HepG2 (cell line): ENCODE results near the gene ANKRA2.

ENCODE experiments used
- CSRNP1 ChIP-seq: sonication (generic); formaldehyde crosslinking; IDR thresholded peaks from 2 replicates; pipeline ENCODE4 v1.8.1; 2023; ENCODE audit warnings: mild to moderate bottlenecking, missing genetic modification reagents
- CTCF ChIP-seq: sonication (generic); formaldehyde crosslinking; IDR thresholded peaks from 2 replicates; pipeline ENCODE4 v1.5.0; 2020; ENCODE audit warnings: mild to moderate bottlenecking, missing genetic modification reagents, moderate library complexity
- EP300 ChIP-seq, 3 experiments: sonication (generic) in 1 of 3; formaldehyde crosslinking in 1 of 3; IDR thresholded peaks; 2 replicates each; pipeline versions ENCODE4 v1.5.1 to v1.6.1; 2011 to 2020; ENCODE audit warnings: low read depth in 2 of 3, low read length in 2 of 3, borderline replicate concordance in 1 of 3, improper control_type of control experiment in 1 of 3, mild to moderate bottlenecking in 1 of 3, missing genetic modification reagents in 1 of 3, moderate library complexity in 1 of 3
- FOXO1 ChIP-seq: sonication (generic); formaldehyde crosslinking; IDR thresholded peaks from 2 replicates; pipeline ENCODE4 v1.4.0; 2020; ENCODE audit warnings: missing genetic modification reagents
- MTA1 ChIP-seq: sonication (generic); formaldehyde crosslinking; IDR thresholded peaks from 2 replicates; pipeline ENCODE4 v1.4.0; 2020; ENCODE audit warnings: missing genetic modification reagents, mild to moderate bottlenecking, borderline replicate concordance
- POLR2A ChIP-seq, 2 experiments: IDR thresholded peaks; 2 replicates each; pipeline ENCODE4 v1.6.1; 2011; ENCODE audit warnings: low read depth in 2 of 2, low read length in 2 of 2, mild to moderate bottlenecking in 1 of 2, moderate library complexity in 1 of 2; ENCODE audit not compliant: insufficient read depth in 1 of 2
- POLR2AphosphoS5 ChIP-seq: IDR thresholded peaks from 2 replicates; pipeline ENCODE4 v1.6.1; 2012; ENCODE audit warnings: low read depth, low read length
- TAF1 ChIP-seq: sonication (generic); formaldehyde crosslinking; IDR thresholded peaks from 2 replicates; pipeline ENCODE4 v1.4.0; 2020; ENCODE audit warnings: missing genetic modification reagents
- TCF7 ChIP-seq: sonication (generic); IDR thresholded peaks from 2 replicates; pipeline ENCODE4 v1.6.1; 2016; ENCODE audit warnings: antibody characterized with exemption, low read depth
- YY1 ChIP-seq: IDR thresholded peaks from 2 replicates; pipeline ENCODE4 v1.6.1; 2011; ENCODE audit warnings: low read length, low read depth, moderate library complexity, mild to moderate bottlenecking; ENCODE audit not compliant: insufficient read depth, insufficient replicate concordance
- ZNF543 ChIP-seq: sonication (generic); formaldehyde crosslinking; IDR thresholded peaks from 2 replicates; pipeline ENCODE4 v1.4.0; 2020; ENCODE audit warnings: mild to moderate bottlenecking, missing genetic modification reagents
- ZNF644 ChIP-seq: IDR thresholded peaks from 2 replicates; pipeline ENCODE4 v1.6.1; 2016; ENCODE audit warnings: low read depth
- ZNF878 ChIP-seq: sonication (generic); formaldehyde crosslinking; IDR thresholded peaks from 2 replicates; pipeline ENCODE4 v1.8.1; 2023; ENCODE audit warnings: mild to moderate bottlenecking, missing genetic modification reagents, moderate library complexity

GRCh38 chr5:73519531-73520283, 45.7 kb downstream of the ANKRA2 start:
- TF ChIP-seq POLR2AphosphoS5, result no peak
- TF ChIP-seq CTCF, result peak; percentile 95
- TF ChIP-seq ZNF543, result no peak
- no peak for TF ChIP-seq TCF7
- no peak for TF ChIP-seq TAF1 (CRISPR knock-in tag)
- TF ChIP-seq ZNF878 (CRISPR knock-in tag), result no peak
- no peak for TF ChIP-seq MTA1 (CRISPR knock-in tag)
- TF ChIP-seq ZNF644 (CRISPR knock-in tag), result no peak
- TF ChIP-seq POLR2A (IDR thresholded peaks at IDR 0.05; ENCODE audit: insufficient read depth in 1 of 2, low read depth in 2 of 2, low read length in 2 of 2), result no peak
- TF ChIP-seq FOXO1 (CRISPR knock-in tag), result no peak
- TF ChIP-seq YY1, result no peak
- TF ChIP-seq EP300 (IDR thresholded peaks at IDR 0.05; ENCODE audit: low read depth in 2 of 2, low read length in 2 of 2), result no peak
- TF ChIP-seq EP300 (CRISPR knock-in tag; IDR thresholded peaks at IDR 0.05; ENCODE audit: borderline replicate concordance), result no peak
- no peak for TF ChIP-seq CSRNP1 (CRISPR knock-in tag)
